ENCODE data around the gene RASA1. TPM values are rescaled to one million over a fixed set of nuclear protein-coding genes. Genes with fewer than 3 reads are reported as not detected.

RASA1 gene
- polyA plus RNA-seq, 3 donors, result 2.1 to 20.1 (median 4.0) TPM

GRCh38 chr5:87372705-87373104 lies 105.0 kb downstream of the RASA1 start:
- TF ChIP-seq, protein P1, sequence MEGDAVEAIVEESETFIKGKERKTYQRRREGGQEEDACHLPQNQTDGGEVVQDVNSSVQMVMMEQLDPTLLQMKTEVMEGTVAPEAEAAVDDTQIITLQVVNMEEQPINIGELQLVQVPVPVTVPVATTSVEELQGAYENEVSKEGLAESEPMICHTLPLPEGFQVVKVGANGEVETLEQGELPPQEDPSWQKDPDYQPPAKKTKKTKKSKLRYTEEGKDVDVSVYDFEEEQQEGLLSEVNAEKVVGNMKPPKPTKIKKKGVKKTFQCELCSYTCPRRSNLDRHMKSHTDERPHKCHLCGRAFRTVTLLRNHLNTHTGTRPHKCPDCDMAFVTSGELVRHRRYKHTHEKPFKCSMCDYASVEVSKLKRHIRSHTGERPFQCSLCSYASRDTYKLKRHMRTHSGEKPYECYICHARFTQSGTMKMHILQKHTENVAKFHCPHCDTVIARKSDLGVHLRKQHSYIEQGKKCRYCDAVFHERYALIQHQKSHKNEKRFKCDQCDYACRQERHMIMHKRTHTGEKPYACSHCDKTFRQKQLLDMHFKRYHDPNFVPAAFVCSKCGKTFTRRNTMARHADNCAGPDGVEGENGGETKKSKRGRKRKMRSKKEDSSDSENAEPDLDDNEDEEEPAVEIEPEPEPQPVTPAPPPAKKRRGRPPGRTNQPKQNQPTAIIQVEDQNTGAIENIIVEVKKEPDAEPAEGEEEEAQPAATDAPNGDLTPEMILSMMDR (IDR thresholded peaks at IDR 0.05), result no peak
- Histone ChIP-seq H3K27ac (ENCODE audit: low read depth in 1 of 2, low read length in 2 of 2) (no peak overlapping the region), H3K4me2 (replicated peaks; ENCODE audit: extremely low read depth, low read length, poor library complexity, severe bottlenecking) (no peak overlapping the region), H2AFZ (ENCODE audit: insufficient read depth, low read depth, low read length, poor library complexity, severe bottlenecking) (no peak overlapping the region), H3K9me3 (replicated peaks in 1 of 2; ENCODE audit: control insufficient read depth in 1 of 2, insufficient read depth in 1 of 2, low read length in 2 of 2) (no peaks in the 10 kb centered on the region), H3K79me2 (ENCODE audit: insufficient read depth, low read length) (no peaks in the 10 kb centered on the region), H3K27me3 (ENCODE audit: control insufficient read depth in 2 of 2, insufficient read depth in 2 of 2, low read length in 2 of 2) (no peaks in the 10 kb centered on the region), H3K9ac (ENCODE audit: insufficient read depth, low read length, poor library complexity, severe bottlenecking) (no peak overlapping the region), H3K4me1 (ENCODE audit: control insufficient read depth in 1 of 2, insufficient read depth in 2 of 2, low read length in 2 of 2) (no peaks in the 10 kb centered on the region), H3K36me3 (replicated peaks in 1 of 2; ENCODE audit: control insufficient read depth in 1 of 2, insufficient read depth in 2 of 2, low read length in 2 of 2) (peaks cover 82 to 90% of the 10 kb centered on the region in 2 donors), H4K20me1 (ENCODE audit: insufficient read depth, low read length) (peaks cover 4% of the 10 kb centered on the region), H3K4me3 (replicated peaks in 1 of 3; ENCODE audit: low read depth in 2 of 3, low read length in 3 of 3) (no peak overlapping the region)
- Mint-ChIP-seq H3K36me3 (peaks cover 63 to 82% of the 10 kb centered on the region in 2 donors), H3K4me3 (no peak overlapping the region), H3K9me3 (no peaks in the 10 kb centered on the region), H3K4me1 (no peaks in the 10 kb centered on the region), H3K27me3 (ENCODE audit: low read depth in 3 of 3) (no peaks in the 10 kb centered on the region), H3K27ac (no peak overlapping the region)
- DNase-seq, result no peak
- intact Hi-C loops (cut with micrococcal nuclease), result no loop called here
- no CpG with 5 or more reads among the region's 2 CpGs for WGBS (ENCODE audit: insufficient coverage)

DNA sequence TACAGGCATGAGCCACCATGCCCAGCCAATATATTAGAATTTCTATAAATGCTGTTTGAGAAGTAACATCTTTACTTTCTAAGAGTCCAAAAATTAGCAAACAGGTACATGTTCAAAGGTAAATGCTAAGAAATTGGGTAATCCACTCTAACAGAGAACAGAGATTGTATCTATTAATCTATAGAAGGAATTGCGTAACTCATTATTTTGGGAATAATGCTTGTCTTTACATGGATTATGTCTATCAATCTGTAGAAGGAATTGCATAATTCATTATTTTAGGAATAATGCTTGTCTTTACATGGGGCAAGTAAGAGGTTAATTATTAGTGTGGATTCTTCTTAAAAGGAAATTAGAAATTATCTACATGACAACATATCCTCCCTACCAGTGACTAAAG lies 114.5 kb downstream of the RASA1 start:
- no peaks in the 10 kb centered on the region for H3K9me3 ChIP-seq (replicated peaks in 1 of 2; ENCODE audit: control insufficient read depth in 1 of 2, insufficient read depth in 1 of 2, low read length in 2 of 2)
- WGBS (ENCODE audit: insufficient coverage), result no CpG with 5 or more reads among the region's 1 CpG
- H3K4me3 Mint-ChIP-seq, result no peak overlapping the region
- H3K4me2 ChIP-seq (replicated peaks; ENCODE audit: extremely low read depth, low read length, poor library complexity, severe bottlenecking), result no peak overlapping the region
- no peaks in the 10 kb centered on the region for H3K27me3 Mint-ChIP-seq (ENCODE audit: low read depth in 3 of 3)
- H3K4me1 Mint-ChIP-seq, result no peaks in the 10 kb centered on the region
- TF ChIP-seq, protein P1 (IDR thresholded peaks at IDR 0.05), result no peak
- H3K9me3 Mint-ChIP-seq, result no peaks in the 10 kb centered on the region
- no peak overlapping the region for H3K27ac ChIP-seq (ENCODE audit: low read depth in 1 of 2, low read length in 2 of 2)
- H3K9ac ChIP-seq (ENCODE audit: insufficient read depth, low read length, poor library complexity, severe bottlenecking), result no peak overlapping the region
- H3K36me3 Mint-ChIP-seq, result peaks cover 52 to 76% of the 10 kb centered on the region in 2 donors
- no peak overlapping the region for H3K27ac Mint-ChIP-seq
- no peak overlapping the region for H3K4me3 ChIP-seq (replicated peaks in 1 of 3; ENCODE audit: low read depth in 2 of 3, low read length in 3 of 3)
- H3K27me3 ChIP-seq (ENCODE audit: control insufficient read depth in 2 of 2, insufficient read depth in 2 of 2, low read length in 2 of 2), result no peaks in the 10 kb centered on the region
- intact Hi-C loops (cut with micrococcal nuclease), result no loop called here
- peaks cover 41% of the 10 kb centered on the region for H4K20me1 ChIP-seq (ENCODE audit: insufficient read depth, low read length)
- H3K79me2 ChIP-seq (ENCODE audit: insufficient read depth, low read length), result peaks cover 6% of the 10 kb centered on the region
- H3K36me3 ChIP-seq (replicated peaks in 1 of 2; ENCODE audit: control insufficient read depth in 1 of 2, insufficient read depth in 2 of 2, low read length in 2 of 2), result peaks cover 90 to 99% of the 10 kb centered on the region in 2 donors
- no peak overlapping the region for H2AFZ ChIP-seq (ENCODE audit: insufficient read depth, low read depth, low read length, poor library complexity, severe bottlenecking)
- H3K4me1 ChIP-seq (ENCODE audit: control insufficient read depth in 1 of 2, insufficient read depth in 2 of 2, low read length in 2 of 2), result no peaks in the 10 kb centered on the region
- no peak for DNase-seq
